GM12878 (cell line): ENCODE data around the gene ALG11. TPM values are rescaled to one million over a fixed set of nuclear protein-coding genes. Genes with fewer than 3 reads are reported as not detected.

ENCODE experiments used
- BHLHE40 ChIP-seq, 2 experiments: fragments of 450-650 bp in 1 of 2; IDR thresholded peaks; 2 replicates each; pipeline ENCODE4 v1.6.1; 2011 to 2017; ENCODE audit warnings: low read depth in 2 of 2, borderline replicate concordance in 1 of 2, improper control_type of control experiment in 1 of 2, low read length in 1 of 2, mild to moderate bottlenecking in 1 of 2
- ETV6 ChIP-seq, 2 experiments: fragments of 450-650 bp in 1 of 2; IDR thresholded peaks in 1 of 2; conservative IDR thresholded peaks in 1 of 2; 2 replicates each; pipeline ENCODE4 v1.6.1; 2014; ENCODE audit warnings: antibody characterized with exemption in 1 of 2, borderline replicate concordance in 1 of 2, low read depth in 1 of 2, mild to moderate bottlenecking in 1 of 2, moderate library complexity in 1 of 2
- GABPA ChIP-seq: IDR thresholded peaks from 2 replicates; pipeline ENCODE4 v1.6.1; 2014; ENCODE audit warnings: antibody characterized with exemption, low read depth, mild to moderate bottlenecking, inconsistent platforms
- HDGF ChIP-seq: fragments of 450-650 bp; IDR thresholded peaks from 2 replicates; pipeline ENCODE4 v1.6.1; 2016; ENCODE audit warnings: antibody characterized with exemption
- IKZF1 ChIP-seq: fragments of 450-650 bp; conservative IDR thresholded peaks from 2 replicates; pipeline ENCODE4 v1.6.1; 2017; ENCODE audit warnings: antibody characterized with exemption, mild to moderate bottlenecking
- IRF4 ChIP-seq: IDR thresholded peaks from 2 replicates; pipeline ENCODE4 v1.6.1; 2011; ENCODE audit warnings: low read depth, low read length
- MXI1 ChIP-seq: fragments of 150-350 bp; IDR thresholded peaks from 2 replicates; pipeline ENCODE4 v1.6.1; 2011; ENCODE audit warnings: low read depth, mild to moderate bottlenecking, inconsistent platforms, low read length, improper control_type of control experiment
- MYC ChIP-seq: IDR thresholded peaks from 2 replicates; pipeline ENCODE4 v1.6.1; 2011; ENCODE audit warnings: mild to moderate bottlenecking, low read length, moderate library complexity, inconsistent platforms; ENCODE audit not compliant: insufficient read depth, insufficient replicate concordance, insufficient read length, severe bottlenecking
- NFIC ChIP-seq: IDR thresholded peaks from 2 replicates; pipeline ENCODE4 v1.6.1; 2012; ENCODE audit warnings: low read depth, mild to moderate bottlenecking, inconsistent platforms, low read length, moderate library complexity
- NR2C1 ChIP-seq: fragments of 450-650 bp; IDR thresholded peaks from 2 replicates; pipeline ENCODE4 v1.6.1; 2017; ENCODE audit warnings: antibody characterized with exemption, mild to moderate bottlenecking, moderate library complexity
- PAX5 ChIP-seq: IDR thresholded peaks from 2 replicates; pipeline ENCODE4 v1.6.1; 2011; ENCODE audit warnings: low read depth, low read length, borderline replicate concordance
- RUNX3 ChIP-seq: IDR thresholded peaks from 2 replicates; pipeline ENCODE4 v1.6.1; 2012; ENCODE audit warnings: low read length, inconsistent platforms
- SIX5 ChIP-seq: IDR thresholded peaks from 2 replicates; pipeline ENCODE4 v1.6.1; 2011; ENCODE audit warnings: mild to moderate bottlenecking, low read depth, low read length, moderate library complexity; ENCODE audit not compliant: severe bottlenecking
- TAF1 ChIP-seq: IDR thresholded peaks from 2 replicates; pipeline ENCODE4 v1.6.1; 2011; ENCODE audit warnings: mild to moderate bottlenecking, low read depth, low read length, borderline replicate concordance
- TCF7 ChIP-seq: IDR thresholded peaks from 2 replicates; pipeline ENCODE4 v1.6.1; 2014; ENCODE audit warnings: antibody characterized with exemption, borderline replicate concordance
- ZBED1 ChIP-seq: IDR thresholded peaks from 2 replicates; pipeline ENCODE4 v1.6.1; 2016; ENCODE audit warnings: borderline replicate concordance
- ZNF384 ChIP-seq: IDR thresholded peaks from 2 replicates; pipeline ENCODE4 v1.6.1; 2012; ENCODE audit warnings: low read depth, mild to moderate bottlenecking, low read length, improper control_type of control experiment, borderline replicate concordance
- ZSCAN29 ChIP-seq: fragments of 450-650 bp; IDR thresholded peaks from 2 replicates; pipeline ENCODE4 v1.6.1; 2017; ENCODE audit warnings: mild to moderate bottlenecking, moderate library complexity
- polyA plus RNA-seq, 11 experiments: library from polyadenylated mRNA; depleted of rRNA in 4 of 11; unstranded in 6 of 11; stranded (reverse) in 5 of 11; fragments of >200 nt; fragmentation: Nextera tagmentation in 4 of 11; fragmentation: Illumina TruSeq in 1 of 11; extraction: Ambion mirVana in 4 of 11; extraction: Trizol in 1 of 11; gene quantifications; 1 replicate in 1 of 11; 2 replicates in 10 of 11; pipeline versions ENCODE4 v1.2.1 to v1.2.3, GENCODE V29; 2011 to 2016; ENCODE audit warnings: inconsistent platforms in 2 of 11, missing spikeins in 2 of 11, low read depth in 1 of 11
- total RNA-seq, 4 experiments: library from RNA; depleted of rRNA in 3 of 4; stranded (reverse); fragments of >200 nt in 3 of 4; fragmentation: Illumina TruSeq in 1 of 4; extraction: Trizol in 1 of 4; gene quantifications; 2 replicates each; pipeline versions ENCODE4 v1.2.1 to v1.2.3, GENCODE V29; 2013 to 2021
- TF ChIP-seq, protein P1 (sequence below): fragments of 450-650 bp; IDR thresholded peaks from 2 replicates; pipeline ENCODE4 v1.6.1; 2017; ENCODE audit warnings: mild to moderate bottlenecking, moderate library complexity
- TF ChIP-seq, protein P2 (sequence below): IDR thresholded peaks from 2 replicates; pipeline ENCODE4 v1.6.1; 2012; ENCODE audit warnings: mild to moderate bottlenecking, low read depth, low read length

The ALG11 gene
- total and polyA plus RNA-seq, 10 of the 15 experiments (the other 5 are each of a cell fraction or from before 2014, with no cell fraction given) = 8.4 to 27.7 (median 15.6) TPM

DNA sequence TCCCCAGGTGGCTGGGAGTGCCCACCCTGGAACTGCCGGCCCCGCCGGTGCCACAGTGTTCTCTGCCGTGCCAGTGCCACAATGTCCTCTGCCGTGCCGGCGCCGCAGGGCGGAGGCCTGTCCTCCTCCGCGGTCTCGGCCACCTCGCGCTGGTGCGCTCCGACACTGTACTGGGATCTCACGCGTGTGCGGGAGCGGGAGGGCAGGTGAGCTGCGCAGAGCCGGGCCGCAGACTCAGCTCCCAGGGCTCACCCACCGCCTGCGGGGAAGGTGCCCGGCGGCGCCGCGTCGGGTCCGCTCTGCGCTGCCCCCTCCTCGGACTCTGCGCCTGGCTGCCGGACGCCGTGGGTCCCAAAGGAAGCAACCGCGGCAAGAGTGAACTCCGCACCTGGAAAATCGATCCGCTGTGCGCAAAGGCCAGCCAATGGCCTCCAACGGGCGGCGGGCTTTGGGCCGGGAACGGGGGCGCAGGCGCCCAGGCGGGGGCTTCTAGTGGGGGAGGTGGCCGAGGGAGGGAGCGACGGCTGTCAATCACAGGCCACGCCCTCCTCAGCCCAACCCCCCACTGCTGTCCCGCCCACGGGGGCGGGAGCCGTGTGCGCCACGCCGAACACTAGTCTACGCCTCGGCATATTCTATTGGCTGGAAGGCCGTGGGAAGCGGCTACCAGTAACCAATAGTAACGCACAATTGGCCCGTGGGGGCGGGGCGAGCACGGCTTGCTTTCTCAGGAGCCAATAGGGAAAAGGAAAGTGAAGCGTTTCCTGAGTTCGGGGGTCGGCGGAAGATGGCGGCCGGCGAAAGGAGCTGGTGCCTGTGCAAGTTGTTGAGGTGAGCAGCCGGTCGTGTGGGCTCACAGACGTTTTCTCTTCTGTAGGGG is at the start of gene ALG11 (continued):
- TF ChIP-seq, protein P1, sequence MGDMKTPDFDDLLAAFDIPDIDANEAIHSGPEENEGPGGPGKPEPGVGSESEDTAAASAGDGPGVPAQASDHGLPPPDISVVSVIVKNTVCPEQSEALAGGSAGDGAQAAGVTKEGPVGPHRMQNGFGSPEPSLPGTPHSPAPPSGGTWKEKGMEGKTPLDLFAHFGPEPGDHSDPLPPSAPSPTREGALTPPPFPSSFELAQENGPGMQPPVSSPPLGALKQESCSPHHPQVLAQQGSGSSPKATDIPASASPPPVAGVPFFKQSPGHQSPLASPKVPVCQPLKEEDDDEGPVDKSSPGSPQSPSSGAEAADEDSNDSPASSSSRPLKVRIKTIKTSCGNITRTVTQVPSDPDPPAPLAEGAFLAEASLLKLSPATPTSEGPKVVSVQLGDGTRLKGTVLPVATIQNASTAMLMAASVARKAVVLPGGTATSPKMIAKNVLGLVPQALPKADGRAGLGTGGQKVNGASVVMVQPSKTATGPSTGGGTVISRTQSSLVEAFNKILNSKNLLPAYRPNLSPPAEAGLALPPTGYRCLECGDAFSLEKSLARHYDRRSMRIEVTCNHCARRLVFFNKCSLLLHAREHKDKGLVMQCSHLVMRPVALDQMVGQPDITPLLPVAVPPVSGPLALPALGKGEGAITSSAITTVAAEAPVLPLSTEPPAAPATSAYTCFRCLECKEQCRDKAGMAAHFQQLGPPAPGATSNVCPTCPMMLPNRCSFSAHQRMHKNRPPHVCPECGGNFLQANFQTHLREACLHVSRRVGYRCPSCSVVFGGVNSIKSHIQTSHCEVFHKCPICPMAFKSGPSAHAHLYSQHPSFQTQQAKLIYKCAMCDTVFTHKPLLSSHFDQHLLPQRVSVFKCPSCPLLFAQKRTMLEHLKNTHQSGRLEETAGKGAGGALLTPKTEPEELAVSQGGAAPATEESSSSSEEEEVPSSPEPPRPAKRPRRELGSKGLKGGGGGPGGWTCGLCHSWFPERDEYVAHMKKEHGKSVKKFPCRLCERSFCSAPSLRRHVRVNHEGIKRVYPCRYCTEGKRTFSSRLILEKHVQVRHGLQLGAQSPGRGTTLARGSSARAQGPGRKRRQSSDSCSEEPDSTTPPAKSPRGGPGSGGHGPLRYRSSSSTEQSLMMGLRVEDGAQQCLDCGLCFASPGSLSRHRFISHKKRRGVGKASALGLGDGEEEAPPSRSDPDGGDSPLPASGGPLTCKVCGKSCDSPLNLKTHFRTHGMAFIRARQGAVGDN = no peak
- TF ChIP-seq ZBED1 = no peak
- peak; percentile 84 for TF ChIP-seq GABPA
- TF ChIP-seq MYC = no peak
- peak; percentile 86 for TF ChIP-seq TAF1
- TF ChIP-seq ZNF384 = no peak
- TF ChIP-seq IKZF1 = peak; percentile 81
- TF ChIP-seq MXI1 = peak; percentile 44; the same call in 1 of the 2 replicates
- peak in 1 of 2 experiments; percentile 52; a peak in 3 of 4 replicates for TF ChIP-seq BHLHE40 (IDR thresholded peaks at IDR 0.05; ENCODE audit: borderline replicate concordance in 1 of 2, low read depth in 2 of 2, low read length in 1 of 2)
- TF ChIP-seq HDGF = peak; percentile 70; the same call in 1 of the 2 replicates
- TF ChIP-seq IRF4 = no peak
- TF ChIP-seq ETV6 (conservative IDR thresholded peaks at IDR 0.05 in 1 of 2, IDR thresholded peaks at IDR 0.05 in 1 of 2; ENCODE audit: borderline replicate concordance in 1 of 2, low read depth in 1 of 2) = no peak
- TF ChIP-seq PAX5 = peak; percentile 40; the same call in 1 of the 2 replicates
- TF ChIP-seq TCF7 = no peak
- TF ChIP-seq NFIC = no peak
- TF ChIP-seq RUNX3 = peak; percentile 9; the same call in 1 of the 2 replicates
- peak; percentile 95 for TF ChIP-seq NR2C1
- TF ChIP-seq SIX5 = peak; percentile 23
- TF ChIP-seq, protein P2, sequence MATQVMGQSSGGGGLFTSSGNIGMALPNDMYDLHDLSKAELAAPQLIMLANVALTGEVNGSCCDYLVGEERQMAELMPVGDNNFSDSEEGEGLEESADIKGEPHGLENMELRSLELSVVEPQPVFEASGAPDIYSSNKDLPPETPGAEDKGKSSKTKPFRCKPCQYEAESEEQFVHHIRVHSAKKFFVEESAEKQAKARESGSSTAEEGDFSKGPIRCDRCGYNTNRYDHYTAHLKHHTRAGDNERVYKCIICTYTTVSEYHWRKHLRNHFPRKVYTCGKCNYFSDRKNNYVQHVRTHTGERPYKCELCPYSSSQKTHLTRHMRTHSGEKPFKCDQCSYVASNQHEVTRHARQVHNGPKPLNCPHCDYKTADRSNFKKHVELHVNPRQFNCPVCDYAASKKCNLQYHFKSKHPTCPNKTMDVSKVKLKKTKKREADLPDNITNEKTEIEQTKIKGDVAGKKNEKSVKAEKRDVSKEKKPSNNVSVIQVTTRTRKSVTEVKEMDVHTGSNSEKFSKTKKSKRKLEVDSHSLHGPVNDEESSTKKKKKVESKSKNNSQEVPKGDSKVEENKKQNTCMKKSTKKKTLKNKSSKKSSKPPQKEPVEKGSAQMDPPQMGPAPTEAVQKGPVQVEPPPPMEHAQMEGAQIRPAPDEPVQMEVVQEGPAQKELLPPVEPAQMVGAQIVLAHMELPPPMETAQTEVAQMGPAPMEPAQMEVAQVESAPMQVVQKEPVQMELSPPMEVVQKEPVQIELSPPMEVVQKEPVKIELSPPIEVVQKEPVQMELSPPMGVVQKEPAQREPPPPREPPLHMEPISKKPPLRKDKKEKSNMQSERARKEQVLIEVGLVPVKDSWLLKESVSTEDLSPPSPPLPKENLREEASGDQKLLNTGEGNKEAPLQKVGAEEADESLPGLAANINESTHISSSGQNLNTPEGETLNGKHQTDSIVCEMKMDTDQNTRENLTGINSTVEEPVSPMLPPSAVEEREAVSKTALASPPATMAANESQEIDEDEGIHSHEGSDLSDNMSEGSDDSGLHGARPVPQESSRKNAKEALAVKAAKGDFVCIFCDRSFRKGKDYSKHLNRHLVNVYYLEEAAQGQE = no peak
- TF ChIP-seq ZSCAN29 = no peak
